Large intestine (tissue), 3 donors: ENCODE results near the gene SERPINA10. TPM values are rescaled to one million over a fixed set of nuclear protein-coding genes. Genes with fewer than 3 reads are reported as not detected.

ENCODE experiments used
- DNase-seq, 2 donors: peaks; one replicate each; pipeline versions ENCODE4 v3.0.0 to v3.0.0-alpha.2; 2013
- H3K27ac ChIP-seq: one replicate; pipeline ENCODE4 v1.5.1; 2013; ENCODE audit warnings: low read length
- H3K27me3 ChIP-seq: 2 replicates; pipeline ENCODE4 v1.6.1; 2013; ENCODE audit warnings: low read length; ENCODE audit not compliant: control insufficient read depth, insufficient read depth
- H3K36me3 ChIP-seq: 2 replicates; pipeline ENCODE4 v1.6.1; 2013; ENCODE audit warnings: low read length; ENCODE audit not compliant: control insufficient read depth, insufficient read depth
- H3K4me1 ChIP-seq: one replicate; pipeline ENCODE4 v1.6.1; 2013; ENCODE audit warnings: low read length; ENCODE audit not compliant: control insufficient read depth, insufficient read depth
- H3K4me3 ChIP-seq: one replicate; pipeline ENCODE4 v1.5.1; 2013; ENCODE audit warnings: low read length
- H3K9me3 ChIP-seq: one replicate; pipeline ENCODE4 v1.6.1; 2013; ENCODE audit warnings: mild to moderate bottlenecking, low read depth, low read length, moderate library complexity; ENCODE audit not compliant: control insufficient read depth
- WGBS: methylation state at CpG from one replicate; pipeline ENCODE4 v1.1.5; 2013; ENCODE audit warnings: low lambda C conversion rate; ENCODE audit not compliant: insufficient coverage; 5-methylcytosine and 5-hydroxymethylcytosine counted together
- polyA plus RNA-seq: library from polyadenylated mRNA; unstranded; fragments of 120-200 nt; gene quantifications from one replicate; pipeline ENCODE4 v1.2.1, GENCODE V29; 2013

Gene SERPINA10
- polyA plus RNA-seq, 1 donor, result 0.90 TPM

DNA sequence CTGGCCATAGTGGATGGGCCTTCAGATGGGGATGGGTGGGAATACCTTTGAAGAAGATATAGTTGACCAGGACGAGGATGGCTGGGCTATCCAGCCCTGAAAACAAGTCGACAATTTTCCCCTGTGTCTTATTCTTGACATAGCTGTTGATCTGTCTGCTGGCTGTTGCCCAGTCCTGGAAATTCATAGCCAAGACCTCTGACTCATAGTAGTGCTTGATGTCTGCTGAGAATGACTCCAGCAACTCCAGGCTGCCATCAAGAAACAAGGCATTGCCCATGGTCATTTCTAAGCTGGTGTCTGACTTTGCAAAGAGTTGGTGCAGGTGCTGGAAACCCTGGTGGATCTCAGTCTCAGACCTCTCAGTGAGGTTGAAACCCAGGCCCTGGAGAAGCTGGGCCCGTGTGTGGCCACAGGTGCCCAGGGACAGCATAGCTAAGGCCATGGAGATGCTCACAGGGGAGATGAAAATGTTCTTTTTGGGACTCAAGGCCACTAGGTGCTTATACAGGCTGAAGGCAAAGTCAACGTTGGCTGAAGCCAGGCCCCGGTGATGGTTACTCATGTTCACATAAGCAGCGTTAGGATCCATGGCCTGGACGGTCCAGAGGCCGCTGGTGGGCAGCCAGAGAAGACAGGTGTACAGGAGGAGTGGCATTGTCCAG is 21.1 kb upstream of the SERPINA10 start:
- no peak for DNase-seq
- Histone ChIP-seq H3K27ac (no peak overlapping the region), H3K9me3 (no peaks in the 10 kb centered on the region), H3K36me3 (no peaks in the 10 kb centered on the region), H3K4me3 (no peak overlapping the region), H3K4me1 (peaks cover 16% of the 10 kb centered on the region), H3K27me3 (no peaks in the 10 kb centered on the region)
- no CpG with 5 or more reads among the region's 8 CpGs for WGBS

DNA sequence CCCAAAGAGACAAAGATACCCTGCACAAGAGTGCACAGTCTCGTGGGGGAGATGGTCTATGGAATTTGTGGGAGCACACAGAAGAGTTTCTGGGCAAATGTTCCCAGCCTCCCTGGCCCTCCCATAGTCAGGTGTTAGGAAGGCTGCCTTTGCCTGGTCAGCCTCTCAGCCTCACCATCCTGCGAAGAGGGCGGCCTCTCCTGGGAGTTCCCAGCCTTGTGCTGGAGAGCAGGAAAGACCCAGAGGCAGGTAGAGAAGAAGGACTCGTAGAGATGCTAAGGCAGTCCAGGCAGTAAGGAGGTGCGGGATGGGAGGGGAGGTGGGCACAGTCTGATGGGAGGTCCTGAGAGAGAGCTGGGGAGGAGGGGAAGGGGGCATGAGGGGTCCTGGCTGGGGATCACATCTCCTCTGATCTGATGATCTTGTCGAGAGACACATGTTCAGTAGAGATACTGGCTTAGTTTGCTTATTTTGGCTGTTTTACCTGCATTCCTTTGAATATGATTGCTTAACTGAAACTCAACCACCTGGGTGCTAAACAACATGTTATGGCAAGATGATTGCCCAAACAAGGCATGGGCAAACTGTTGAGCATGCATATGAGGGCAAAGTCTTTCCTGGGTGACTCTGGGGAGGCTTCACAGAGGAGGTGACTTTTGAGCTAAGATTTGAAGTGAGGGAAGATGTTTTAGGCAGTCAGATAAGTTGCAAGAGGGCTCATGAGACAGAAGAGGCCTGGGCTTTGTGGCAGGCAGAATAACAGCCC is 19.6 kb upstream of the SERPINA10 start:
- no peak for DNase-seq
- peak overlapping the region; percentile 44 for H3K27ac ChIP-seq
- no CpG with 5 or more reads among the region's 6 CpGs for WGBS
- no peaks in the 10 kb centered on the region for H3K36me3 ChIP-seq
- H3K9me3 ChIP-seq, result no peaks in the 10 kb centered on the region
- H3K27me3 ChIP-seq, result no peaks in the 10 kb centered on the region
- H3K4me3 ChIP-seq, result no peak overlapping the region
- H3K4me1 ChIP-seq, result peaks cover 16% of the 10 kb centered on the region

- Histone ChIP-seq H3K27ac (no peak overlapping the region), H3K27me3 (no peaks in the 10 kb centered on the region), H3K4me3 (no peak overlapping the region), H3K36me3 (no peaks in the 10 kb centered on the region), H3K4me1 (peaks cover 16% of the 10 kb centered on the region), H3K9me3 (no peaks in the 10 kb centered on the region)
- WGBS, result no CpG with 5 or more reads among the region's 3 CpGs
- DNase-seq, result no peak
Measured at GRCh38 chr14:94310248-94310647, 17.2 kb upstream of the SERPINA10 start.

DNA sequence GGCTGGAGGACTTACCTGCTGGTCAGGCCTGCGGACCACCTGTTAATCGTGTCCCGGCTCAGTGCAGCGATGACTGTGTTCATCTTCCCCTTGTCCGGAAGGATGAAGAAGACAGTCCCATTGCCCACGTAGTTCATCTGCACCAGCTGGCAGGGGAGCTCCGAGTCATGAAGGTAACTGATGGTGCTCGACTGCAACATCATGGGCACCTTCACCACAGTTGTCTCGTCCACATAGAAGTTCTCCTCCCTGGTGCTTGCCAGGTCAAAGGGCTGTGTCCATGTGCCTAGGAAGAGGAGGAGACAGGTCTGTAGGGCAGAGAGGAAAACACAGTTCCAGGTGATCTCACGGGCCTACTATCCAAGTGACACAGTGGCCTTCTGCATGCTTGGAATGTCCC is 16.7 kb upstream of the SERPINA10 start:
- peaks cover 16% of the 10 kb centered on the region for H3K4me1 ChIP-seq
- H3K9me3 ChIP-seq, result no peaks in the 10 kb centered on the region
- H3K27ac ChIP-seq, result no peak overlapping the region
- H3K27me3 ChIP-seq, result no peaks in the 10 kb centered on the region
- no peak for DNase-seq
- no peak overlapping the region for H3K4me3 ChIP-seq
- no CpG with 5 or more reads among the region's 10 CpGs for WGBS
- H3K36me3 ChIP-seq, result no peaks in the 10 kb centered on the region

DNA sequence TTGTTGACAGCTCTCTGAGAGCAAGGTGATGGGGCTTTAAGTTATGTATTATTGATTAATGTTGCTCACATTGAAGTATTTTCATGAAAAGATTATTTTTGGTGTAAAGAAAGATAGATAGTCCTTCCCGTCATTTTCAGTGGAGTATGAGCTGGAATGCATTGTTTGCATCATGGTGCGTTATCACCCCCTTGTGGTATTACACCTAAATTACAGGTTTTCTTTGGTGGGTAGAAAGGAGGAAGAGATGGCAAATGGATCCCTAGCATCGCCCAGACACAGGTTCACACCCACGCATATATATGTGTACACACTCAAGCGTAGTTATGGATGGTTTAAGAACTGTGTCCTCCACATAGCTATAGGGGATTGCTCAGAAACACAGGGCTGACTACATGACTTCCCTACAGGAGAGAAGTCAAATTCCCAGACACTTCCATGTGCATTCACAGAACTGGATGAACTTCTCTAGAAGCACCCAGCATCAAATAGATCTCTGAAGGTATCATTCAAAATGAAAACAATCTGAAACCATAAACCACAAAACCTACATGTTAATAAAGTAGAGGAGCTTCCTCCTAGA is 14.4 kb upstream of the SERPINA10 start:
- Histone ChIP-seq H3K9me3 (no peaks in the 10 kb centered on the region), H3K4me1 (peaks cover 14% of the 10 kb centered on the region), H3K27ac (no peak overlapping the region), H3K27me3 (no peaks in the 10 kb centered on the region), H3K36me3 (no peaks in the 10 kb centered on the region), H3K4me3 (no peak overlapping the region)
- DNase-seq, result no peak
- WGBS, result 50% methylated on average over 2 of the region's 5 CpGs

DNA sequence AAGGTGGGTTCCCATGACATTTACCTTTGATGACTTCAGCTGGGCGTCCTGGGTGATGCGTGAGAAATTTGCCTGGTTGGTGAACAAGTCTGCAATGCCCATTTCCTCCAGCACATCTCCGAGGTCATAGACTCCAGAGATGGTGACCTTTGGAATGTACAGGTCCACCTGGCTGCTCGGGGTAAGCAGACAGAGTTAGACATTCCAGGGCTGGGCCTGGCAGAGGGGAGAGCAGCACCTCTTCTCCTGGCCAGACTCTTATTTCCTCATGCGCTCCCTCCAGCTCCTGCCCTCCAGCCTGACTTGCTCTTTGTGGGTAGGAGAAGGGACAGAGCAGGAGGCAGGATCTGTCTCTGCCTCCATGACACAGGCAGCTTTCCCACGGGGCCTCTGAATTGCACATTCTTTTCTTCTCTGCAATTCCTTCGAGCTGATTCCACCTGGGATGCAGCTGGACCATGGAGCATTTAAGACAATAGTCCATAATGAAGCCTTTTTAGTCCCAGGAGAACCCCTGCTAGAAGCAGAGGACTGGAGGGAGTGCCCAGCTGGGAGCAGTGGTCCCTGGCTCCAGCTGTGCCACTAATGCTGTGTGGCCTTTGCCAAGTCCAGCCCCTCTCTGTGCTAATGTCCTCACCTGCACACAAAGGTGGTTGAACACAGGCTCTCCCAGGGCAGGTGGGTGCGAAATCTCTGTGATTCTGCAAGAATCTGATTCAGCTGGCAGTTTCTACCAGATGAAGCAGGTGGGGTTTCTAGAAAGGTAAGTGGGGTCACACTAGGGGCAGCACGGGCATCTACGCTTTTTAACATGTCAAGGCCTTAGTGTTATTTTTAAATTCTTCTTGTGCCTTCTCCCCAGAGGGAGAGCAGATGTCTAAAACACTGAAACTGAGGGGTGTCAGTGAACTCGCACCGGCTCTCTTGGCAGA is 13.2 kb upstream of the SERPINA10 start:
- DNase-seq, result peak; percentile 45 to 73

DNA sequence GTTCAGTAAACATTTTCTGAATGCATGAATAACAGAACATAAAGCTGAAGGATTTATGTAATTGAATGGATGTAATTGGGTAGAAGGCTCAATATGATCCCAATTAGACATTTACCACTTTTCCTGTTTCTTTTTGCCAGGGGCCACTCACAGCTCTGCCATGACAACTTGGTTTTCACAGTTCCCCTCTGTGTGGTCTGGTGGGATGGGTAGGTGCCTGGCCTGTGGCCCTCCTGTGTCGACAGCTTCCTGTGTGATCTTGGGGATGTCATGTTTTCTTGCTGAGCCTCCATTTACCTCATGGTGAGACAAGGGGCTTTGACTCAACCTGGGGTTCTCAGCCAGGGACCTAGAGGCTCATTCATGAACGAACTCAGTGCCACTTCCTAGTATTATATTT is 12.6 kb upstream of the SERPINA10 start:
- Histone ChIP-seq H3K9me3 (no peaks in the 10 kb centered on the region), H3K27me3 (no peaks in the 10 kb centered on the region), H3K4me3 (no peak overlapping the region), H3K36me3 (no peaks in the 10 kb centered on the region), H3K27ac (no peak overlapping the region), H3K4me1 (peaks cover 11% of the 10 kb centered on the region)
- no peak for DNase-seq
- WGBS, result no CpG with 5 or more reads among the region's 2 CpGs

More for the DNA sequence above, 13.2 kb upstream of the SERPINA10 start:
- Histone ChIP-seq H3K36me3 (no peaks in the 10 kb centered on the region), H3K27ac (peak overlapping the region; percentile 54), H3K4me1 (peaks cover 11% of the 10 kb centered on the region), H3K9me3 (no peaks in the 10 kb centered on the region), H3K4me3 (no peak overlapping the region), H3K27me3 (no peaks in the 10 kb centered on the region)
- no CpG with 5 or more reads among the region's 12 CpGs for WGBS

GRCh38 chr14:94304243-94304642 is 11.2 kb upstream of the SERPINA10 start:
- Histone ChIP-seq H3K27ac (no peak overlapping the region), H3K9me3 (no peaks in the 10 kb centered on the region), H3K4me1 (peaks cover 11% of the 10 kb centered on the region), H3K36me3 (no peaks in the 10 kb centered on the region), H3K27me3 (no peaks in the 10 kb centered on the region), H3K4me3 (no peak overlapping the region)
- no CpG with 5 or more reads among the region's 6 CpGs for WGBS
- DNase-seq, result no peak

DNA sequence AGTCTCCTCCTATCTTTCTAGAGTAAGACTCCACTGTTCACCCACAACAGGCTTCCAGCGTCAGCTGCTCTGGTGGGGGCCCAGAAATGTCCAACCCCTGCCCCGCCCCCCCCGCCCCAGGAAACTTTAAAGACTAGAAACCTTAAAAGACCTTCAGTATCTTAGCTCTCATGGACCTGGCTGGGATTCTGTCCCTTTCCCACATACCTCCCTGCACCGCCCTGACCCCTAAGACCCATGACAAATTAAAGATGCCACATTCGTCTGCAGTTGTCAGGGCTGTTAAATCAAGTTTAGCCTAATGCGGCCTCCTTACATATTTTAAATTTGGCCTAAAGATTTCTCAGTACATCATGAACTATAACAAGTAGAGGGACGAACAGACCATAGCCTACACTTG is 10.0 kb upstream of the SERPINA10 start:
- DNase-seq, result no peak
- H3K27ac ChIP-seq, result no peak overlapping the region
- no peaks in the 10 kb centered on the region for H3K36me3 ChIP-seq
- peaks cover 11% of the 10 kb centered on the region for H3K4me1 ChIP-seq
- H3K9me3 ChIP-seq, result no peaks in the 10 kb centered on the region
- WGBS, result no CpG with 5 or more reads among the region's 7 CpGs
- H3K4me3 ChIP-seq, result no peak overlapping the region
- H3K27me3 ChIP-seq, result no peaks in the 10 kb centered on the region

GRCh38 chr14:94298130-94298529 is 5.1 kb upstream of the SERPINA10 start:
- H3K36me3 ChIP-seq, result no peaks in the 10 kb centered on the region
- peaks cover 6% of the 10 kb centered on the region for H3K4me1 ChIP-seq
- no CpG with 5 or more reads among the region's 15 CpGs for WGBS
- no peak for DNase-seq
- H3K27me3 ChIP-seq, result no peaks in the 10 kb centered on the region
- no peak overlapping the region for H3K27ac ChIP-seq
- H3K4me3 ChIP-seq, result no peak overlapping the region
- no peaks in the 10 kb centered on the region for H3K9me3 ChIP-seq
